Muscle of leg (tissue), 11 donors: Measurements from ENCODE around the gene TSG101. TPM values are rescaled to one million over a fixed set of nuclear protein-coding genes. Genes with fewer than 3 reads are reported as not detected.

Experiments used
- DNase-seq: peaks from one replicate; pipeline ENCODE4 v3.0.0; 2013
- H3K27ac ChIP-seq: one replicate; pipeline ENCODE4 v1.5.1; 2013; ENCODE audit warnings: mild to moderate bottlenecking, low read length, control low read depth
- H3K27me3 ChIP-seq: one replicate; pipeline ENCODE4 v1.6.1; 2013; ENCODE audit warnings: low read length; ENCODE audit not compliant: control insufficient read depth, insufficient read depth
- H3K36me3 ChIP-seq: one replicate; pipeline ENCODE4 v1.6.1; 2013; ENCODE audit warnings: low read length; ENCODE audit not compliant: control insufficient read depth, insufficient read depth
- H3K4me1 ChIP-seq: one replicate; pipeline ENCODE4 v1.6.1; 2013; ENCODE audit warnings: low read length; ENCODE audit not compliant: control insufficient read depth, insufficient read depth
- H3K4me3 ChIP-seq: one replicate; pipeline ENCODE4 v1.5.1; 2013; ENCODE audit warnings: low read length, control low read depth
- H3K9me3 ChIP-seq: replicated peaks from 2 replicates; pipeline ENCODE4 v1.6.1; 2013; ENCODE audit warnings: low read depth, low read length; ENCODE audit not compliant: control insufficient read depth
- WGBS: methylation state at CpG from one replicate; pipeline ENCODE4 v1.1.5; 2013; ENCODE audit warnings: missing lambda C conversion rate; ENCODE audit not compliant: insufficient coverage; 5-methylcytosine and 5-hydroxymethylcytosine counted together
- polyA plus RNA-seq, 8 donors: library from polyadenylated mRNA; unstranded; fragments of 120-200 nt; gene quantifications; one replicate each; pipeline versions ENCODE4 v1.2.1 to v1.2.3, GENCODE V29; 2013; ENCODE audit warnings: inconsistent platforms in 1 of 8, low replicate concordance in 1 of 8; ENCODE audit not compliant: insufficient read length in 8 of 8, insufficient read depth in 1 of 8
- total RNA-seq: library from RNA; stranded (reverse); fragments of 120-200 nt; gene quantifications from one replicate; pipeline ENCODE4 v1.2.4, GENCODE V29; 2013

Gene TSG101
- total and polyA plus RNA-seq, 9 donors: 79.4 to 125 (median 104) TPM

DNA sequence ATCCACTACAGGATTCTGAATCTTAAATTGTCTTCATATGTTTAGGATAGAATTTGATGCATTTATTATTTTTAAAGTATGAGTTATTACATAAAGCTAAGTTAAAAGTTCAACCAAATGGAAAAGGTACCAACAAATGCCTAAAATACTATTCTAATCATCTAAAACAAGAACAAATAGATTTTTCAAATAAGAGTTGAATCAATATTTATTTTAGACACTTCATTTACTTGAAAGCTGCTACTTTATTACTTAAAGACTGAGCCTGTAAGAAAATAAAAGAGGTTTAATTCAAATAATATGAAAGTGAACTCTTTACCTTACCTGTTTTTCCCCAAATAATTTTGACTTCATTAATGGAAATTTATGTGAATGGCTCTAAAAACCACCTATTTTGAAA lies 54.2 kb downstream of the TSG101 start:
- Histone ChIP-seq H3K36me3 (peaks cover 19% of the 10 kb centered on the region), H3K27ac (no peak overlapping the region)
- DNase-seq: no peak

DNA sequence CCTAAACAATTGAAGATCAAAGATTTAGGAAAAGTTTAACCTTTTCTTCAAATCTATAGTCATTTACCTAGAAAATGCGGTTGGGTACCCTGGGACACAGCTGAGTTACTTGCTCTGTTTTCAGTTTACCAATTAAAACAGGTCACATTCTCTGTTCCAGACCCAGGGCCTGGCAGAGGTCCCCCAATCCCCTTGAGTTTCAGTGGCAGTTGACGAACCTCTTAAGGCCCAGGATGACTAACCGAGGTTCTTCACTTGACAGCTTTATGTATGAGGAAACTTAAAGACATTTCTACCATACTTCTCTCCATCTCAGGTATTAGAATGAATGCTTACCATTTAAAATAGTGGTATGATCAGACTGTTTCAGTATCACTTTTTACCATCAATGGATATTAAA lies 54.7 kb downstream of the TSG101 start:
- H3K9me3 ChIP-seq: no peaks in the 10 kb centered on the region
- H3K4me1 ChIP-seq: no peaks in the 10 kb centered on the region
- no peak for DNase-seq
- H3K27ac ChIP-seq: no peak overlapping the region
- no peaks in the 10 kb centered on the region for H3K27me3 ChIP-seq
- peaks cover 18% of the 10 kb centered on the region for H3K36me3 ChIP-seq
- no peak overlapping the region for H3K4me3 ChIP-seq
- 88% methylated on average over 1 of the region's 3 CpGs for whole genome bisulfite sequencing

More for the DNA sequence above, 54.2 kb downstream of the TSG101 start:
- Histone ChIP-seq H3K27me3 (no peaks in the 10 kb centered on the region), H3K4me1 (no peaks in the 10 kb centered on the region), H3K9me3 (no peaks in the 10 kb centered on the region), H3K4me3 (no peak overlapping the region)

DNA sequence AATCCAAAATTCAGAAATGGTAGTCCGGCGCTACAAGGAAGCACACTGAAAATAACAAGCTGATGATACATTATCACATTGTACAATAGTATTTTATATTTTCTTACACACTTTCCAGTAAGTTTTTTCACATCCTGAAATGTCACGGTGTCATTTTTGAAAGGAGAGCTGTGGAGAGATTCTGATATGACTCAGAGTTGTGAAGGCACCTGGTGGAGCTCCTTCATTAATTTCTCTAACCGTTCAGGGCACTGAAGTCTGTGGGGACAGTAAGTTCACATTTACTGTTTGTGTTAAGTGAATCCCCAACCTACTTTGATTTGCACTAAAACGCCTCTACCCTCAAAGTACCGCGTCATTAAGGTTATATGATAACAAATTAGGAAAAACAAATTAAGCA lies 57.8 kb downstream of the TSG101 start:
- no CpG with 5 or more reads among the region's 7 CpGs for WGBS
- Histone ChIP-seq H3K4me1 (no peaks in the 10 kb centered on the region), H3K4me3 (no peak overlapping the region), H3K27me3 (no peaks in the 10 kb centered on the region), H3K36me3 (peaks cover 5% of the 10 kb centered on the region), H3K9me3 (no peaks in the 10 kb centered on the region), H3K27ac (no peak overlapping the region)
- no peak for DNase-seq

- Histone ChIP-seq H3K4me3 (no peak overlapping the region), H3K9me3 (no peaks in the 10 kb centered on the region), H3K4me1 (no peaks in the 10 kb centered on the region), H3K27me3 (no peaks in the 10 kb centered on the region), H3K36me3 (peaks cover 2% of the 10 kb centered on the region), H3K27ac (no peak overlapping the region)
- no CpG with 5 or more reads among the region's 2 CpGs for WGBS
- DNase-seq: no peak
Measured at GRCh38 chr11:18468059-18468458, 58.7 kb downstream of the TSG101 start.

GRCh38 chr11:18466402-18466801 lies 60.3 kb downstream of the TSG101 start:
- Histone ChIP-seq H3K4me3 (no peak overlapping the region), H3K27me3 (no peaks in the 10 kb centered on the region), H3K4me1 (no peaks in the 10 kb centered on the region), H3K9me3 (no peaks in the 10 kb centered on the region), H3K27ac (no peak overlapping the region), H3K36me3 (no peaks in the 10 kb centered on the region)
- 50% methylated on average over 1 of the region's 2 CpGs for WGBS
- no peak for DNase-seq

DNA sequence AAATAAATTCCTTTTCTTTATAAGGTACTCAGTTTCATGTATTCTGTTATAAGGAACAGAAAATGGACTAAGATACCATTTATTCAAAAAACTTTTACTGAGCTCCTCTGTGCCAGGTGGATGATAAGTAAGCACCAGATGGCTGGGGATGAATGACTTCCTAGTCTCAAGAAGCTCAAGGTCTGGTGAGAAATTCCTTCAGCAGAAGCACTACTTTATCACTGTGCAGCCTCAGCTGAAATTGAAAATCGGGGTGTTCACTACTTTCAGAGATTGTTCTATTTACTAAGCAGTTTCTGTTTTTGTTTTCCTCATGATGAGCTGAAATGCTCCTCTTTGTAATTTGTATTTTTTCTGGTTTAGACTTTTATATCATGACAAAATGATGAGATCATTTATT lies 63.3 kb downstream of the TSG101 start:
- no CpG with 5 or more reads among the region's 1 CpG for WGBS
- DNase-seq: no peak
- no peaks in the 10 kb centered on the region for H3K36me3 ChIP-seq

DNA sequence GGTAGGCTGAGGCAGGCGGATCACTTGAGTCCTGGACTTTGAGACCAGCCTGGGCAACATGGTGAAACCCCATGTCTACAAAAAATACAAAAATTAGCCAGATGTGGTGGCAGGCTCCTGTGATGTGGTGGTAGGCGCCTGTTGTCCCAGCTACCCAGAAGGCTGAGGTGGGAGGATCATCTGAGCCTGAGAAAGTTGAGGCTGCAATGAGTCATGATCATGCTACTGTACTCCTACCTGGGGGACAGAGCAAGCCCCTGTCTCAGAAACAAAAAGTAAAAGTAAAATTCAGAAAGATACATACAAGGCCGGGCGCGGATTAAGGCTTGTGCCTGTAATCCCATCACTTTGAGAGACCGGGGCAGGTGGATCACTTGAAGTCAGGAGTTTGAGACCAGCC lies 64.8 kb downstream of the TSG101 start:
- Histone ChIP-seq H3K4me1 (no peaks in the 10 kb centered on the region), H3K27ac (no peak overlapping the region), H3K4me3 (no peak overlapping the region), H3K36me3 (no peaks in the 10 kb centered on the region), H3K27me3 (no peaks in the 10 kb centered on the region), H3K9me3 (no peaks in the 10 kb centered on the region)
- no peak for DNase-seq
- 100% methylated on average over 1 of the region's 6 CpGs for WGBS

More for the DNA sequence above, 63.3 kb downstream of the TSG101 start:
- Histone ChIP-seq H3K9me3 (no peaks in the 10 kb centered on the region), H3K27me3 (no peaks in the 10 kb centered on the region), H3K4me3 (no peak overlapping the region), H3K27ac (no peak overlapping the region), H3K4me1 (no peaks in the 10 kb centered on the region)

DNA sequence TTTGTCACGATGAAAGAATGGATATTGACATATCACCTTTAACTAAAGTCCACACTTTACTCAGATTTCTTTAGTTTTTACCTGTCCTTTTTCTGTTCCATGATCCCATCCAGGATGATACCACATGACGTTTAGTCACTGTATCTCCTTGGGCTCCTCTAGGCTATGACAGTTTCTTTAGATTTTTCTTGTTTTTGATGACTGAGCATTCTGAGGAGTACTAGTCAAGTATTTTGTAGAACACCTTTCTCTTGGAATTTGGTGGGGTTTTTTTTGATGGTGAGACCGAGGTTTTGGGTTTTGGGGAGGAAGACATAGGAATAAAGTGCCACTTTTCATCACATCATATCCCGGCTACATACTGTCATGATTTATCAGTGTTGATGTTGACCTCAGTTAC lies 67.1 kb downstream of the TSG101 start:
- no CpG with 5 or more reads among the region's 4 CpGs for WGBS
- Histone ChIP-seq H3K36me3 (no peaks in the 10 kb centered on the region), H3K4me3 (no peak overlapping the region), H3K27me3 (no peaks in the 10 kb centered on the region), H3K27ac (no peak overlapping the region), H3K9me3 (no peaks in the 10 kb centered on the region), H3K4me1 (no peaks in the 10 kb centered on the region)
- no peak for DNase-seq

- H3K36me3 ChIP-seq: no peaks in the 10 kb centered on the region
- 24% methylated on average over 2 of the region's 3 CpGs for WGBS
- H3K4me1 ChIP-seq: no peaks in the 10 kb centered on the region
- no peak for DNase-seq
- no peaks in the 10 kb centered on the region for H3K27me3 ChIP-seq
- no peak overlapping the region for H3K27ac ChIP-seq
- H3K9me3 ChIP-seq: no peaks in the 10 kb centered on the region
- H3K4me3 ChIP-seq: no peak overlapping the region
Measured at GRCh38 chr11:18457450-18457849, 69.3 kb downstream of the TSG101 start.

GRCh38 chr11:18455686-18456372 lies 70.9 kb downstream of the TSG101 start, which contains the start of gene LDHAL6A:
Gene LDHAL6A (plus strand): TSS chr11:18455856. CDS start chr11:18456681, 825 bp downstream.
- 57% methylated on average over 33 of the region's 47 CpGs for WGBS
- Histone ChIP-seq H3K27ac (no peak within 1 kb of the TSS), H3K4me3 (no peak within 1 kb of the TSS), H3K27me3 (no peaks in the 10 kb centered on the region), H3K4me1 (no peaks in the 10 kb centered on the region), H3K36me3 (no peaks in the 10 kb centered on the region), H3K9me3 (no peaks in the 10 kb centered on the region)
- no peak for DNase-seq

GRCh38 chr11:18452927-18453326 lies 73.8 kb downstream of the TSG101 start:
- Histone ChIP-seq H3K36me3 (no peaks in the 10 kb centered on the region), H3K4me3 (no peak overlapping the region), H3K4me1 (no peaks in the 10 kb centered on the region), H3K9me3 (no peaks in the 10 kb centered on the region), H3K27ac (no peak overlapping the region), H3K27me3 (peaks cover 2% of the 10 kb centered on the region)
- no peak for DNase-seq
- WGBS: 100% methylated on average over 2 of the region's 2 CpGs
